H9 (cell line): ENCODE measurements around the gene GALNT7. TPM values are rescaled to one million over a fixed set of nuclear protein-coding genes. Genes with fewer than 3 reads are reported as not detected.

Experiments used
- DNase-seq: peaks from one replicate; pipeline ENCODE4 v3.0.0-alpha.2; 2017
- H2AFZ ChIP-seq: one replicate; pipeline ENCODE4 v1.6.1; 2013; ENCODE audit warnings: mild to moderate bottlenecking, low read length, control low read depth, moderate library complexity
- H2AK5ac ChIP-seq: 2 replicates; pipeline ENCODE4 v1.6.1; 2013; ENCODE audit warnings: low read length, control low read depth, mixed read lengths; ENCODE audit not compliant: insufficient read length
- H2BK120ac ChIP-seq: one replicate; pipeline ENCODE4 v1.6.1; 2013; ENCODE audit warnings: low read depth, mild to moderate bottlenecking, low read length, control low read depth, inconsistent platforms; ENCODE audit not compliant: poor library complexity, severe bottlenecking
- H2BK12ac ChIP-seq: 2 replicates; pipeline ENCODE4 v1.6.1; 2013; ENCODE audit warnings: low read length, control low read depth, mixed read lengths, low read depth; ENCODE audit not compliant: insufficient read length
- H2BK15ac ChIP-seq: 2 replicates; pipeline ENCODE4 v1.6.1; 2013; ENCODE audit warnings: low read depth, low read length, control low read depth
- H2BK20ac ChIP-seq: one replicate; pipeline ENCODE4 v1.6.1; 2013; ENCODE audit warnings: low read depth, mild to moderate bottlenecking, low read length, control low read depth, inconsistent platforms; ENCODE audit not compliant: poor library complexity, severe bottlenecking
- H2BK5ac ChIP-seq: 2 replicates; pipeline ENCODE4 v1.6.1; 2013; ENCODE audit warnings: low read length, control low read depth, mixed read lengths; ENCODE audit not compliant: insufficient read length
- H3K14ac ChIP-seq: 2 replicates; pipeline ENCODE4 v1.6.1; 2013; ENCODE audit warnings: low read length, control low read depth; ENCODE audit not compliant: insufficient read depth
- H3K18ac ChIP-seq: 2 replicates; pipeline ENCODE4 v1.6.1; 2013; ENCODE audit warnings: low read depth, mild to moderate bottlenecking, mixed read lengths, low read length, control low read depth; ENCODE audit not compliant: insufficient read length
- H3K23ac ChIP-seq: 2 replicates; pipeline ENCODE4 v1.6.1; 2013; ENCODE audit warnings: low read length, control low read depth, mixed read lengths, low read depth; ENCODE audit not compliant: insufficient read length
- H3K23me2 ChIP-seq: 2 replicates; pipeline ENCODE4 v1.6.1; 2013; ENCODE audit warnings: low read depth, mild to moderate bottlenecking, mixed read lengths, low read length, control low read depth; ENCODE audit not compliant: insufficient read length, poor library complexity, severe bottlenecking
- H3K27ac ChIP-seq: 2 replicates; pipeline ENCODE4 v1.5.1; 2013; ENCODE audit warnings: low read length, control low read depth, mixed read lengths, low read depth; ENCODE audit not compliant: insufficient read length
- H3K27me3 ChIP-seq: 2 replicates; pipeline ENCODE4 v1.6.1; 2013; ENCODE audit warnings: low read length, control low read depth, inconsistent platforms; ENCODE audit not compliant: insufficient read depth
- H3K4ac ChIP-seq: 2 replicates; pipeline ENCODE4 v1.6.1; 2013; ENCODE audit warnings: low read depth, mild to moderate bottlenecking, control low read depth, inconsistent platforms, low read length, moderate library complexity
- H3K4me1 ChIP-seq: 2 replicates; pipeline ENCODE4 v1.6.1; 2013; ENCODE audit warnings: low read length, control low read depth, inconsistent platforms; ENCODE audit not compliant: insufficient read depth
- H3K4me2 ChIP-seq: 2 replicates; pipeline ENCODE4 v1.6.1; 2013; ENCODE audit warnings: low read length, control low read depth, mixed read lengths; ENCODE audit not compliant: insufficient read length, insufficient read depth
- H3K56ac ChIP-seq: 2 replicates; pipeline ENCODE4 v1.6.1; 2013; ENCODE audit warnings: low read depth, mild to moderate bottlenecking, mixed read lengths, low read length, control low read depth; ENCODE audit not compliant: insufficient read length
- H3K79me1 ChIP-seq: 2 replicates; pipeline ENCODE4 v1.6.1; 2013; ENCODE audit warnings: low read depth, mild to moderate bottlenecking, moderate library complexity, low read length, control low read depth, inconsistent platforms; ENCODE audit not compliant: insufficient read depth, poor library complexity, severe bottlenecking
- H3K79me2 ChIP-seq: 2 replicates; pipeline ENCODE4 v1.6.1; 2013; ENCODE audit warnings: low read length, control low read depth, inconsistent platforms; ENCODE audit not compliant: insufficient read depth
- H3K9ac ChIP-seq: 2 replicates; pipeline ENCODE4 v1.6.1; 2013; ENCODE audit warnings: low read length, control low read depth, mixed read lengths; ENCODE audit not compliant: insufficient read length; ENCODE audit errors: extremely low read depth
- H3K9me3 ChIP-seq: one replicate; pipeline ENCODE4 v1.6.1; 2013; ENCODE audit warnings: low read depth, low read length, inconsistent platforms; ENCODE audit not compliant: control insufficient read depth
- H3T11ph ChIP-seq: one replicate; pipeline ENCODE4 v1.6.1; 2013; ENCODE audit warnings: mild to moderate bottlenecking, low read length, control low read depth, inconsistent platforms
- H4K20me1 ChIP-seq: one replicate; pipeline ENCODE4 v1.6.1; 2013; ENCODE audit not compliant: control insufficient read depth, insufficient read length, insufficient read depth
- H4K5ac ChIP-seq: 2 replicates; pipeline ENCODE4 v1.6.1; 2013; ENCODE audit warnings: low read depth, mild to moderate bottlenecking, mixed read lengths, low read length, control low read depth; ENCODE audit not compliant: insufficient read length
- H4K8ac ChIP-seq: replicated peaks from 2 replicates; pipeline ENCODE4 v1.6.1; 2013; ENCODE audit warnings: low read length, control low read depth, mixed read lengths, low read depth; ENCODE audit not compliant: insufficient read length
- H4K91ac ChIP-seq: 2 replicates; pipeline ENCODE4 v1.6.1; 2013; ENCODE audit warnings: low read depth, mild to moderate bottlenecking, moderate library complexity, mixed read lengths, low read length, control low read depth; ENCODE audit not compliant: insufficient read length
- H3K27ac Mint-ChIP-seq, 3 experiments: 2 replicates in 2 of 3; 3 replicates in 1 of 3; pipeline ENCODE4 v1.8.0; 2020 to 2021; ENCODE audit warnings: mixed read lengths in 3 of 3, mild to moderate bottlenecking in 1 of 3, moderate library complexity in 1 of 3
- H3K27me3 Mint-ChIP-seq: 2 replicates; pipeline ENCODE4 v1.8.0; 2021; ENCODE audit warnings: low read depth, mild to moderate bottlenecking, moderate library complexity, mixed read lengths
- H3K36me3 Mint-ChIP-seq, 3 experiments: 2 replicates in 2 of 3; 3 replicates in 1 of 3; pipeline ENCODE4 v1.8.0; 2020 to 2021; ENCODE audit warnings: low read depth in 3 of 3, mixed read lengths in 3 of 3; ENCODE audit not compliant: insufficient read depth in 1 of 3
- H3K4me1 Mint-ChIP-seq, 2 experiments: 2 replicates each; pipeline ENCODE4 v1.8.0; 2020; ENCODE audit warnings: mixed read lengths in 2 of 2
- H3K4me3 Mint-ChIP-seq, 2 experiments: 2 replicates in 1 of 2; 3 replicates in 1 of 2; pipeline ENCODE4 v1.8.0; 2020 to 2021; ENCODE audit warnings: mild to moderate bottlenecking in 2 of 2, mixed read lengths in 2 of 2, moderate library complexity in 1 of 2
- H3K9me3 Mint-ChIP-seq, 2 experiments: 2 replicates in 1 of 2; 3 replicates in 1 of 2; pipeline ENCODE4 v1.8.0; 2020; ENCODE audit warnings: mild to moderate bottlenecking in 2 of 2, mixed read lengths in 2 of 2, moderate library complexity in 1 of 2
- CTCF ChIP-seq: fragments of 200-600 bp; sonication (generic); conservative IDR thresholded peaks from 3 replicates; pipeline ENCODE4 v1.8.0; 2021; ENCODE audit warnings: antibody characterized with exemption, mild to moderate bottlenecking
- WGBS: extraction: QIAGEN DNeasy Blood & Tissue Kit; methylation state at CpG from one replicate; pipeline ENCODE4 v1.1.7; 2013; ENCODE audit warnings: missing lambda C conversion rate, low lambda C conversion rate, mixed read lengths; ENCODE audit not compliant: insufficient read length; ENCODE audit errors: extremely low coverage; 5-methylcytosine and 5-hydroxymethylcytosine counted together
- total RNA-seq: library from RNA; stranded (reverse); gene quantifications from 2 replicates; pipeline ENCODE4 v1.2.1, GENCODE V29; 2021

The GALNT7 gene
- total RNA-seq, 1 experiment from 2014 or later = 57.3 TPM

DNA sequence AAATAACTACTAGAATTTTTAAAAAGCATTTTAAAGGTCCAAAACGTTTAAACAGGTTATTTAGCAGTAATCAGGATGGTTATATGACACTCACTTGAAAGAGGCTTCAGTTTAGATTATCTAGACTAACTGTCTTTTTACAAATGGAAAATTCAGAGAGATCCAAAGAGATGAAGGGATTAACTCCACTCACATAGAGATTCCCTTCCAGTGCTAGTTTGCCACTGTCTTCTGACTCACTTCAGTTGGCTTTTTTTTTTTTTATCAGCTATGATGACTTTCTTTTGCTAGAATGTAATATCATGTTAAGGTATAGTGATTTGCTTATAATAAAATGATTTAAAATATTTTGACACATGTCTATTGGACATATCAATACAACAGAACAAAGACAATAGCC is 43.8 kb downstream of the GALNT7 start:
- Histone ChIP-seq H3T11ph (no peak overlapping the region), H3K56ac (no peak overlapping the region), H3K4ac (no peak overlapping the region), H3K9me3 (no peaks in the 10 kb centered on the region), H3K23me2 (no peaks in the 10 kb centered on the region), H2BK5ac (no peak overlapping the region), H3K27me3 (no peaks in the 10 kb centered on the region), H4K20me1 (no peaks in the 10 kb centered on the region), H3K79me1 (no peaks in the 10 kb centered on the region), H3K4me1 (peaks cover 4% of the 10 kb centered on the region; the same call in 1 of the 2 replicates), H2AFZ (no peak overlapping the region), H2BK15ac (no peak overlapping the region), H4K91ac (no peak overlapping the region), H3K23ac (no peak overlapping the region), H3K18ac (no peak overlapping the region), H4K5ac (no peak overlapping the region), H3K9ac (no peak overlapping the region), H3K4me2 (no peak overlapping the region), H3K79me2 (peaks cover 15% of the 10 kb centered on the region; the same call in 1 of the 2 replicates), H4K8ac (no peak overlapping the region), H2AK5ac (no peak overlapping the region), H3K27ac (no peak overlapping the region), H2BK20ac (no peak overlapping the region), H2BK120ac (no peak overlapping the region), H2BK12ac (no peak overlapping the region), H3K14ac (no peak overlapping the region)
- no peak for TF ChIP-seq CTCF
- Mint-ChIP-seq H3K4me3 (no peak overlapping the region), H3K4me1 (peaks cover 37 to 58% of the 10 kb centered on the region in 2 experiments), H3K27ac (0 out of 7 replicates have a peak overlapping the region, but pooled peaks of 1 of the 3 experiments have one; percentile 43), H3K27me3 (no peaks in the 10 kb centered on the region), H3K9me3 (no peaks in the 10 kb centered on the region), H3K36me3 (peaks cover 2 to 4% (median 3%) of the 10 kb centered on the region in 3 experiments; a peak in 4 of 7 replicates)
- no CpG with 5 or more reads among the region's 1 CpG for WGBS
- no peak for DNase-seq
